Measurements from ENCODE around the gene HOXB3. TPM values are rescaled to one million over a fixed set of nuclear protein-coding genes. Genes with fewer than 3 reads are reported as not detected.

Gene HOXB3
- total RNA-seq, 2 experiments from 2014 or later: 1.4 to 2.0 TPM

GRCh38 chr17:48568499-48569239 is 21.4 kb downstream of the HOXB3 start:
- no peak for TF ChIP-seq CTCF (IDR thresholded peaks at IDR 0.05)
- Mint-ChIP-seq H3K4me1 (ENCODE audit: low read depth) (peaks cover 3% of the 10 kb centered on the region), H3K27ac (no peak overlapping the region), H3K36me3 (ENCODE audit: low read depth) (no peaks in the 10 kb centered on the region), H3K27me3 (peaks cover 5% of the 10 kb centered on the region), H3K9me3 (no peaks in the 10 kb centered on the region), H3K4me3 (no peak overlapping the region)
- DNase-seq: no peak
- ATAC-seq: no peak
- ChIA-PET CTCF (interaction anchor here (1.8 kb wide), 1 partner anchor 233 kb away, joined by 7 read pairs; no protein-coding TSS in a partner anchor), POLR2A (interaction anchor here (0.5 kb wide), 1 partner anchor 59 kb away, joined by 3 read pairs; no protein-coding TSS in a partner anchor)
- intact Hi-C loops (cut with micrococcal nuclease): no loop called here

DNA sequence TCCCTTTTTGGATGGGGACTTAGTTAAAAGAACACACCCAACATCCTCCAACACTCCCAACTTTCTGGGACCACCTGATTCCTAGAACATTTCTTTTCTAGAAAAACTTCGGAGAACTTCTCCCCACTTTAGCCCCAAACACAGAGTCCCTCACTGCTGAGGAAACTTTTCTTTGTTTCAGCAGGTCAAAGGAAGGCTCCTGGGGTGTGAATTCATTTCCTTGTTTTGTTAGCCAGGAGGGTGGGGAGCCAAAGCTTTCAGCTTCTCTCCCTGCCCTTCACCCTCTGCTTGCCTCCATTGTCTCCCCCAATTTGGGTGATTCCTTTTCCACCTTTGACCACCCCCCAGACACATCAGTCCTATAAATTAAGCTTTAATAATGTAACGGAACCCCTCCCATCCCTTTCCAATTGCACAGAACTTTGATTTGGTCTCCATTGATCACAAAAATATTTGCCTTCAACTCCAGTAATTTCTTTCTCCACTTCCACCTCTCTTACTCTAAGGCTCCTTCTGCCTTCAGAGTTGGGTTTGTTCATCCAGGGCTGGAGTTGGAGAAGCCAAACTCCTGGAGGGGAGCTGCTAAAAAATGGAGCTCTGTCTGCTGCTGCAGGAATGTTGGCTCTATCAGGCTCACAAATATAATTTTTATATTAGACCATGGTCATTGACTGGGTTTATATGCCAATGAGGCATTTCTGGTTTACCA is 22.2 kb downstream of the HOXB3 start:
- Mint-ChIP-seq H3K4me3 (no peak overlapping the region), H3K27ac (no peak overlapping the region), H3K9me3 (no peaks in the 10 kb centered on the region), H3K4me1 (ENCODE audit: low read depth) (peaks cover 3% of the 10 kb centered on the region), H3K27me3 (peaks cover 5% of the 10 kb centered on the region), H3K36me3 (ENCODE audit: low read depth) (no peaks in the 10 kb centered on the region)
- DNase-seq: no peak
- no peak for ATAC-seq
- ChIA-PET POLR2A (interaction anchor here (1.1 kb wide), 1 partner anchor 21 kb away, joined by 3 read pairs; no protein-coding TSS in a partner anchor), CTCF (interaction anchor here (1.1 to 1.8 kb wide), 2 partner anchors 25 to 232 kb away, joined by 4 to 7 read pairs; no protein-coding TSS in a partner anchor)
- intact Hi-C loops (cut with micrococcal nuclease): no loop called here
- TF ChIP-seq CTCF (IDR thresholded peaks at IDR 0.05): no peak

- Mint-ChIP-seq H3K4me1 (ENCODE audit: low read depth) (peaks cover 3% of the 10 kb centered on the region), H3K36me3 (ENCODE audit: low read depth) (no peaks in the 10 kb centered on the region), H3K4me3 (no peak overlapping the region), H3K27me3 (peaks cover 5% of the 10 kb centered on the region), H3K9me3 (no peaks in the 10 kb centered on the region), H3K27ac (no peak overlapping the region)
- DNase-seq: no peak
- no peak for TF ChIP-seq CTCF (IDR thresholded peaks at IDR 0.05)
- intact Hi-C loops (cut with micrococcal nuclease): no loop called here
- ChIA-PET POLR2A (interaction anchor here (1.1 kb wide), 1 partner anchor 20 kb away, joined by 3 read pairs; no protein-coding TSS in a partner anchor), CTCF (interaction anchor here (1.1 to 1.8 kb wide), 2 partner anchors 26 to 231 kb away, joined by 4 to 7 read pairs; no protein-coding TSS in a partner anchor)
- no peak for ATAC-seq
These were observed 22.8 kb downstream of the HOXB3 start for GRCh38 chr17:48567209-48567608.

- Mint-ChIP-seq H3K27ac (no peak overlapping the region), H3K27me3 (peaks cover 5% of the 10 kb centered on the region), H3K4me1 (ENCODE audit: low read depth) (peaks cover 5% of the 10 kb centered on the region), H3K36me3 (ENCODE audit: low read depth) (no peaks in the 10 kb centered on the region), H3K4me3 (no peak overlapping the region), H3K9me3 (no peaks in the 10 kb centered on the region)
- POLR2A ChIA-PET: no interaction called here
- ATAC-seq (no peak), DNase-seq (no peak)
- no peak for TF ChIP-seq CTCF (IDR thresholded peaks at IDR 0.05)
- CTCF ChIA-PET: interaction anchor here (1.1 to 1.8 kb wide), 3 partner anchors 26 to 231 kb away, joined by 4 to 7 read pairs (median 4); no protein-coding TSS in a partner anchor
- intact Hi-C loops (cut with micrococcal nuclease): no loop called here
These were observed 23.3 kb downstream of the HOXB3 start for GRCh38 chr17:48566717-48567116.
